ENCODE data around the gene TECPR2.
A peak's percentile ranks its signal among the peaks of the same experiment; 100 is the strongest.

TECPR2 gene

GRCh38 chr14:102471921-102472790 is 109.4 kb downstream of the TECPR2 start:
- no peaks in the 10 kb centered on the region for H3K9me3 Mint-ChIP-seq
- DNase-seq (no peak), ATAC-seq (no peak)
- H3K36me3 Mint-ChIP-seq (ENCODE audit: low read depth): peaks cover 12% of the 10 kb centered on the region
- H3K27ac Mint-ChIP-seq: no peak overlapping the region
- no peaks in the 10 kb centered on the region for H3K4me1 Mint-ChIP-seq
- no peaks in the 10 kb centered on the region for H3K27me3 Mint-ChIP-seq
- no peak overlapping the region for H3K4me3 Mint-ChIP-seq

- peaks cover 12% of the 10 kb centered on the region for H3K36me3 Mint-ChIP-seq (ENCODE audit: low read depth)
- ATAC-seq: no peak
Measured at GRCh38 chr14:102472791-102473150, 110.0 kb downstream of the TECPR2 start.

GRCh38 chr14:102473559-102473958 is 110.8 kb downstream of the TECPR2 start:
- ATAC-seq (no peak), DNase-seq (no peak)
- H3K36me3 Mint-ChIP-seq (ENCODE audit: low read depth): peaks cover 9% of the 10 kb centered on the region
- no peaks in the 10 kb centered on the region for H3K4me1 Mint-ChIP-seq
- no peaks in the 10 kb centered on the region for H3K27me3 Mint-ChIP-seq
- H3K4me3 Mint-ChIP-seq: no peak overlapping the region
- H3K9me3 Mint-ChIP-seq: no peaks in the 10 kb centered on the region
- no peak overlapping the region for H3K27ac Mint-ChIP-seq

More at GRCh38 chr14:102472791-102473150, 110.0 kb downstream of the TECPR2 start:
- no peak overlapping the region for H3K4me3 Mint-ChIP-seq
- no peaks in the 10 kb centered on the region for H3K27me3 Mint-ChIP-seq
- H3K27ac Mint-ChIP-seq: no peak overlapping the region
- no peaks in the 10 kb centered on the region for H3K4me1 Mint-ChIP-seq
- H3K9me3 Mint-ChIP-seq: no peaks in the 10 kb centered on the region
- DNase-seq: no peak

- DNase-seq: no peak
- no peak for ATAC-seq
- Mint-ChIP-seq H3K9me3 (no peaks in the 10 kb centered on the region), H3K27me3 (no peaks in the 10 kb centered on the region), H3K27ac (no peak overlapping the region), H3K4me1 (peaks cover 3% of the 10 kb centered on the region), H3K36me3 (ENCODE audit: low read depth) (peaks cover 1% of the 10 kb centered on the region), H3K4me3 (no peak overlapping the region)
Measured at GRCh38 chr14:102474934-102475333, 112.2 kb downstream of the TECPR2 start.

GRCh38 chr14:102479107-102479506 is 116.4 kb downstream of the TECPR2 start:
- no peak for DNase-seq
- H3K27me3 Mint-ChIP-seq: no peaks in the 10 kb centered on the region
- no peak for ATAC-seq
- H3K9me3 Mint-ChIP-seq: no peaks in the 10 kb centered on the region
- no peak overlapping the region for H3K27ac Mint-ChIP-seq
- H3K36me3 Mint-ChIP-seq (ENCODE audit: low read depth): peaks cover 8% of the 10 kb centered on the region
- H3K4me1 Mint-ChIP-seq: peaks cover 3% of the 10 kb centered on the region
- H3K4me3 Mint-ChIP-seq: no peak overlapping the region

- Mint-ChIP-seq H3K4me3 (no peak overlapping the region), H3K4me1 (peaks cover 3% of the 10 kb centered on the region), H3K27ac (peak overlapping the region; percentile 33), H3K36me3 (ENCODE audit: low read depth) (peaks cover 8% of the 10 kb centered on the region), H3K9me3 (no peaks in the 10 kb centered on the region), H3K27me3 (no peaks in the 10 kb centered on the region)
- ATAC-seq (no peak), DNase-seq (no peak)
Measured at GRCh38 chr14:102479777-102480176, 117.0 kb downstream of the TECPR2 start.

GRCh38 chr14:102481371-102481770 is 118.6 kb downstream of the TECPR2 start:
- ATAC-seq: no peak
- no peak overlapping the region for H3K4me3 Mint-ChIP-seq
- H3K27ac Mint-ChIP-seq: no peak overlapping the region
- H3K4me1 Mint-ChIP-seq: peaks cover 3% of the 10 kb centered on the region
- DNase-seq: no peak
- H3K27me3 Mint-ChIP-seq: no peaks in the 10 kb centered on the region
- no peaks in the 10 kb centered on the region for H3K9me3 Mint-ChIP-seq
- peaks cover 8% of the 10 kb centered on the region for H3K36me3 Mint-ChIP-seq (ENCODE audit: low read depth)

GRCh38 chr14:102481791-102482238 is 119.1 kb downstream of the TECPR2 start:
- Mint-ChIP-seq H3K36me3 (ENCODE audit: low read depth) (peaks cover 8% of the 10 kb centered on the region), H3K27ac (no peak overlapping the region)
- no peak for DNase-seq

GRCh38 chr14:102484316-102484715 is 121.6 kb downstream of the TECPR2 start:
- Mint-ChIP-seq H3K4me1 (peaks cover 3% of the 10 kb centered on the region), H3K9me3 (no peaks in the 10 kb centered on the region), H3K4me3 (no peak overlapping the region), H3K27me3 (no peaks in the 10 kb centered on the region), H3K27ac (no peak overlapping the region), H3K36me3 (ENCODE audit: low read depth) (peaks cover 8% of the 10 kb centered on the region)
- DNase-seq: no peak
- no peak for ATAC-seq

More at GRCh38 chr14:102481791-102482238, 119.1 kb downstream of the TECPR2 start:
- no peaks in the 10 kb centered on the region for H3K27me3 Mint-ChIP-seq
- H3K4me3 Mint-ChIP-seq: no peak overlapping the region
- H3K9me3 Mint-ChIP-seq: no peaks in the 10 kb centered on the region
- no peak for ATAC-seq
- H3K4me1 Mint-ChIP-seq: peaks cover 3% of the 10 kb centered on the region

GRCh38 chr14:102485693-102486512 is 123.2 kb downstream of the TECPR2 start:
- H3K4me3 Mint-ChIP-seq: no peak overlapping the region
- H3K27me3 Mint-ChIP-seq: no peaks in the 10 kb centered on the region
- H3K4me1 Mint-ChIP-seq: no peaks in the 10 kb centered on the region
- no peaks in the 10 kb centered on the region for H3K9me3 Mint-ChIP-seq
- no peak for DNase-seq
- H3K27ac Mint-ChIP-seq: no peak overlapping the region
- ATAC-seq: no peak
- peaks cover 8% of the 10 kb centered on the region for H3K36me3 Mint-ChIP-seq (ENCODE audit: low read depth)

- DNase-seq (no peak), ATAC-seq (no peak)
- no peaks in the 10 kb centered on the region for H3K4me1 Mint-ChIP-seq
- H3K4me3 Mint-ChIP-seq: no peak overlapping the region
- H3K9me3 Mint-ChIP-seq: no peaks in the 10 kb centered on the region
- no peaks in the 10 kb centered on the region for H3K27me3 Mint-ChIP-seq
- H3K27ac Mint-ChIP-seq: no peak overlapping the region
- H3K36me3 Mint-ChIP-seq (ENCODE audit: low read depth): peaks cover 8% of the 10 kb centered on the region
Measured at GRCh38 chr14:102486513-102487203, 123.9 kb downstream of the TECPR2 start.

- Mint-ChIP-seq H3K9me3 (no peaks in the 10 kb centered on the region), H3K27ac (no peak overlapping the region), H3K4me1 (no peaks in the 10 kb centered on the region), H3K36me3 (ENCODE audit: low read depth) (peaks cover 7% of the 10 kb centered on the region), H3K27me3 (no peaks in the 10 kb centered on the region), H3K4me3 (no peak overlapping the region)
- DNase-seq: no peak
- ATAC-seq: no peak
Measured at GRCh38 chr14:102487204-102487577, 124.5 kb downstream of the TECPR2 start.

GRCh38 chr14:102490456-102490855 is 127.7 kb downstream of the TECPR2 start:
- ATAC-seq: no peak
- Mint-ChIP-seq H3K9me3 (no peaks in the 10 kb centered on the region), H3K27me3 (no peaks in the 10 kb centered on the region), H3K4me1 (no peaks in the 10 kb centered on the region), H3K36me3 (ENCODE audit: low read depth) (no peaks in the 10 kb centered on the region), H3K4me3 (no peak overlapping the region), H3K27ac (no peak overlapping the region)
- no peak for DNase-seq

- H3K27me3 Mint-ChIP-seq: no peaks in the 10 kb centered on the region
- H3K27ac Mint-ChIP-seq: no peak overlapping the region
- no peak overlapping the region for H3K4me3 Mint-ChIP-seq
- no peaks in the 10 kb centered on the region for H3K4me1 Mint-ChIP-seq
- H3K36me3 Mint-ChIP-seq (ENCODE audit: low read depth): no peaks in the 10 kb centered on the region
- no peak for DNase-seq
- no peaks in the 10 kb centered on the region for H3K9me3 Mint-ChIP-seq
- no peak for ATAC-seq
Measured at GRCh38 chr14:102491366-102491765, 128.6 kb downstream of the TECPR2 start.

Data from activated naive CD8-positive, alpha-beta T cell treated with anti-CD3 and anti-CD28 coated beads, Interleukin-2, amount 50 U/mL, for 24 hours (primary cell).